Glutamatergic neuron (in vitro differentiated cells): ENCODE measurements around the gene TOP1. TPM values are rescaled to one million over a fixed set of nuclear protein-coding genes. Genes with fewer than 3 reads are reported as not detected.

Experiments
- DNase-seq: peaks from one replicate; pipeline ENCODE4 v3.0.0; 2022
- H3K27ac Mint-ChIP-seq: one replicate; pipeline ENCODE4 v1.8.0; 2020; ENCODE audit warnings: mild to moderate bottlenecking, mixed read lengths, inconsistent platforms; ENCODE audit not compliant: unreplicated experiment
- H3K27me3 Mint-ChIP-seq: one replicate; pipeline ENCODE4 v1.8.0; 2020; ENCODE audit warnings: mild to moderate bottlenecking, moderate library complexity, mixed read lengths, inconsistent platforms; ENCODE audit not compliant: unreplicated experiment
- H3K36me3 Mint-ChIP-seq: one replicate; pipeline ENCODE4 v1.8.0; 2020; ENCODE audit warnings: mild to moderate bottlenecking, mixed read lengths, inconsistent platforms; ENCODE audit not compliant: unreplicated experiment
- H3K4me1 Mint-ChIP-seq: one replicate; pipeline ENCODE4 v1.8.0; 2020; ENCODE audit warnings: mild to moderate bottlenecking, low read depth, mixed read lengths, inconsistent platforms; ENCODE audit not compliant: unreplicated experiment
- H3K4me3 Mint-ChIP-seq: one replicate; pipeline ENCODE4 v1.8.0; 2020; ENCODE audit warnings: mild to moderate bottlenecking, mixed read lengths, inconsistent platforms; ENCODE audit not compliant: unreplicated experiment
- H3K9me3 Mint-ChIP-seq: one replicate; pipeline ENCODE4 v1.8.0; 2020; ENCODE audit warnings: mild to moderate bottlenecking, moderate library complexity, mixed read lengths, inconsistent platforms; ENCODE audit not compliant: unreplicated experiment
- CTCF ChIP-seq: fragments of 200-600 bp; sonication (generic); IDR thresholded peaks from one replicate; pipeline ENCODE4 v1.5.0; 2021; ENCODE audit not compliant: partially characterized antibody, unreplicated experiment
- total RNA-seq: library from RNA; stranded (reverse); fragmentation: NEBNext Ultra II Directional; extraction: Animal tissue kit (Norgen Biotek cat#: 25700); gene quantifications from one replicate; pipeline ENCODE4 v1.2.1, GENCODE V29; 2021; ENCODE audit not compliant: unreplicated experiment

TOP1 gene
- total RNA-seq, 1 donor from 2014 or later: 68.7 TPM

- no peak for TF ChIP-seq CTCF
- no peaks in the 10 kb centered on the region for H3K9me3 Mint-ChIP-seq
- H3K27ac Mint-ChIP-seq: no peak overlapping the region
Observed at GRCh38 chr20:41118632-41119031, 90.0 kb downstream of the TOP1 start.

GRCh38 chr20:41119614-41120561 lies 91.3 kb downstream of the TOP1 start:
- Mint-ChIP-seq H3K27ac (no peak overlapping the region), H3K4me1 (no peaks in the 10 kb centered on the region), H3K9me3 (no peaks in the 10 kb centered on the region), H3K27me3 (no peaks in the 10 kb centered on the region), H3K4me3 (no peak overlapping the region), H3K36me3 (peaks cover 4% of the 10 kb centered on the region)
- no peak for TF ChIP-seq CTCF
- no peak for DNase-seq

More at GRCh38 chr20:41118632-41119031, 90.0 kb downstream of the TOP1 start:
- DNase-seq: no peak
- Mint-ChIP-seq H3K36me3 (no peaks in the 10 kb centered on the region), H3K27me3 (no peaks in the 10 kb centered on the region), H3K4me1 (no peaks in the 10 kb centered on the region), H3K4me3 (no peak overlapping the region)

GRCh38 chr20:41121399-41121798 lies 92.8 kb downstream of the TOP1 start:
- no peaks in the 10 kb centered on the region for H3K27me3 Mint-ChIP-seq
- no peak for DNase-seq
- peaks cover 4% of the 10 kb centered on the region for H3K36me3 Mint-ChIP-seq
- peaks cover 3% of the 10 kb centered on the region for H3K9me3 Mint-ChIP-seq
- H3K4me1 Mint-ChIP-seq: no peaks in the 10 kb centered on the region
- TF ChIP-seq CTCF: no peak
- peak overlapping the region; percentile 15 for H3K27ac Mint-ChIP-seq
- H3K4me3 Mint-ChIP-seq: no peak overlapping the region

GRCh38 chr20:41123631-41124030 lies 95.0 kb downstream of the TOP1 start:
- no peak for DNase-seq
- no peak for TF ChIP-seq CTCF
- Mint-ChIP-seq H3K9me3 (peaks cover 3% of the 10 kb centered on the region), H3K4me1 (no peaks in the 10 kb centered on the region), H3K4me3 (no peak overlapping the region), H3K36me3 (peaks cover 11% of the 10 kb centered on the region), H3K27ac (no peak overlapping the region), H3K27me3 (no peaks in the 10 kb centered on the region)

GRCh38 chr20:41124451-41125094 lies 96.0 kb downstream of the TOP1 start:
- no peak overlapping the region for H3K27ac Mint-ChIP-seq

More at GRCh38 chr20:41124451-41125094, 96.0 kb downstream of the TOP1 start:
- Mint-ChIP-seq H3K4me1 (no peaks in the 10 kb centered on the region), H3K9me3 (peaks cover 3% of the 10 kb centered on the region), H3K36me3 (peaks cover 11% of the 10 kb centered on the region), H3K4me3 (no peak overlapping the region), H3K27me3 (no peaks in the 10 kb centered on the region)
- no peak for TF ChIP-seq CTCF
- no peak for DNase-seq
